OCI-LY7 (cell line): Measurements from ENCODE around the gene FCN1. TPM values are rescaled to one million over a fixed set of nuclear protein-coding genes. Genes with fewer than 3 reads are reported as not detected.

Source experiments
- BruUV-seq: library from RNA; stranded (reverse); fragments of 400-500 nt; replicated peaks from 2 replicates; lab custom pipeline; 2021; lab: Mats Ljungman, UMichigan
- CTCF ChIA-PET: fragments of 300-600 bp; sonication (Branson Sonifier 250); formaldehyde crosslinking; loops from one replicate; lab custom pipeline; 2022; ENCODE audit warnings: antibody characterized with exemption; ENCODE audit not compliant: unreplicated experiment; lab: Charles Lee
- POLR2A ChIA-PET: fragments of 300-600 bp; sonication (Branson Sonifier 250); formaldehyde crosslinking; loops from one replicate; lab custom pipeline; 2022; ENCODE audit warnings: antibody characterized with exemption; lab: Charles Lee
- DNase-seq: peaks from one replicate; pipeline ENCODE4 v3.0.0-alpha.2; 2015; ENCODE audit warnings: low spot score
- H2AFZ ChIP-seq: fragments of 200-600 bp; sonication (generic), shearing (Covaris generic); 2 replicates; pipeline ENCODE4 v1.6.1; 2014; ENCODE audit warnings: mild to moderate bottlenecking, antibody characterized with exemption, low read length, moderate library complexity
- H3K27ac ChIP-seq: fragments of 200-600 bp; sonication (generic); 2 replicates; pipeline ENCODE4 v1.5.1; 2014; ENCODE audit warnings: mixed run types, low read depth, mild to moderate bottlenecking, moderate library complexity, low read length, inconsistent platforms; ENCODE audit not compliant: poor library complexity, severe bottlenecking
- H3K36me3 ChIP-seq: fragments of 200-600 bp; sonication (generic); 2 replicates; pipeline ENCODE4 v1.6.1; 2014; ENCODE audit warnings: mild to moderate bottlenecking, antibody characterized with exemption, low read length, moderate library complexity, mixed read lengths; ENCODE audit not compliant: insufficient read depth
- H3K4me1 ChIP-seq: fragments of 200-600 bp; sonication (generic); 2 replicates; pipeline ENCODE4 v1.5.1; 2014; ENCODE audit warnings: mild to moderate bottlenecking, low read length; ENCODE audit not compliant: insufficient read depth, poor library complexity, severe bottlenecking
- H3K4me2 ChIP-seq: fragments of 200-600 bp; sonication (generic); 2 replicates; pipeline ENCODE4 v1.6.1; 2014; ENCODE audit warnings: mild to moderate bottlenecking, low read length
- H3K4me3 ChIP-seq: fragments of 200-600 bp; sonication (generic); 2 replicates; pipeline ENCODE4 v1.5.1; 2014; ENCODE audit warnings: mild to moderate bottlenecking, low read depth, low read length; ENCODE audit not compliant: poor library complexity, severe bottlenecking
- H3K79me2 ChIP-seq: fragments of 200-600 bp; sonication (generic); 2 replicates; pipeline ENCODE4 v1.6.1; 2016; ENCODE audit warnings: low read depth, mild to moderate bottlenecking, low read length, moderate library complexity, mixed read lengths; ENCODE audit not compliant: insufficient read depth
- H3K9me2 ChIP-seq: fragments of 200-600 bp; sonication (generic); 2 replicates; pipeline ENCODE4 v1.6.1; 2016; ENCODE audit warnings: mild to moderate bottlenecking, low read length, mixed read lengths; ENCODE audit not compliant: insufficient read depth
- H3K9me3 ChIP-seq: fragments of 200-600 bp; sonication (generic); 2 replicates; pipeline ENCODE4 v1.6.1; 2014; ENCODE audit warnings: mild to moderate bottlenecking, mixed run types, low read length, mixed read lengths
- H4K20me1 ChIP-seq: fragments of 200-600 bp; sonication (generic); 2 replicates; pipeline ENCODE4 v1.6.1; 2014; ENCODE audit warnings: mild to moderate bottlenecking, antibody characterized with exemption, low read length, moderate library complexity, mixed read lengths; ENCODE audit not compliant: insufficient read depth
- CTCF ChIP-seq: fragments of 200-600 bp; sonication (generic); conservative IDR thresholded peaks from 2 replicates; pipeline ENCODE4 v1.5.1; 2014; ENCODE audit warnings: mild to moderate bottlenecking, antibody characterized with exemption, low read length, moderate library complexity, mixed read lengths
- EZH2phosphoT487 ChIP-seq: fragments of 200-600 bp; sonication (generic); IDR thresholded peaks from 2 replicates; pipeline ENCODE4 v1.6.1; 2018; ENCODE audit warnings: low read depth, borderline replicate concordance, mild to moderate bottlenecking, mixed run types, antibody characterized with exemption, low read length, moderate library complexity, mixed read lengths
- intact Hi-C: fragments of 100-400 bp; cut with micrococcal nuclease; formaldehyde crosslinking; loops from one replicate; pipeline ENCODE4 v1.10.0; 2022; ENCODE audit not compliant: unreplicated experiment
- total RNA-seq, 2 experiments: library from RNA; depleted of rRNA in 1 of 2; stranded (reverse); fragments of >200 nt in 1 of 2; shearing (Covaris generic) in 1 of 2; gene quantifications; 2 replicates each; pipeline ENCODE4 v1.2.3, GENCODE V29; 2014 to 2022

The FCN1 gene
- total RNA-seq, 2 experiments from 2014 or later: 0.19 to 0.30 TPM

- DNase-seq: peak; percentile 31
- Histone ChIP-seq H3K4me2 (no peak overlapping the region), H3K9me3 (no peaks in the 10 kb centered on the region), H3K79me2 (no peaks in the 10 kb centered on the region), H3K27ac (no peak overlapping the region), H3K4me3 (no peak overlapping the region), H2AFZ (no peak overlapping the region), H3K36me3 (no peaks in the 10 kb centered on the region), H3K4me1 (peaks cover 10% of the 10 kb centered on the region), H3K9me2 (no peaks in the 10 kb centered on the region), H4K20me1 (no peaks in the 10 kb centered on the region)
- CTCF ChIA-PET: interaction anchor here (1.6 kb wide), 1 partner anchor 26 kb away, joined by 3 read pairs; no protein-coding TSS in a partner anchor
- no TSS peak for BruUV-seq
- intact Hi-C loops: no loop called here
- TF ChIP-seq CTCF (peak; percentile 43), EZH2phosphoT487 (no peak)
- POLR2A ChIA-PET: no interaction called here
Measured at GRCh38 chr9:134962065-134962972, 44.6 kb upstream of the FCN1 start.

- Histone ChIP-seq H3K9me2 (no peaks in the 10 kb centered on the region), H3K4me2 (no peak overlapping the region), H3K27ac (no peak overlapping the region), H3K9me3 (no peaks in the 10 kb centered on the region), H4K20me1 (no peaks in the 10 kb centered on the region), H3K79me2 (no peaks in the 10 kb centered on the region), H2AFZ (no peak overlapping the region), H3K36me3 (no peaks in the 10 kb centered on the region), H3K4me3 (no peak overlapping the region), H3K4me1 (peaks cover 10% of the 10 kb centered on the region)
- DNase-seq: peak; percentile 20
- ChIA-PET CTCF (interaction anchor here (1.6 kb wide), 1 partner anchor 25 kb away, joined by 3 read pairs; no protein-coding TSS in a partner anchor), POLR2A (no interaction called here)
- intact Hi-C loops: no loop called here
- BruUV-seq: no TSS peak
- no peak for TF ChIP-seq EZH2phosphoT487
- no peak for TF ChIP-seq CTCF
Measured at GRCh38 chr9:134961331-134962064, 43.8 kb upstream of the FCN1 start.
